HG03039 (cell line): Measurements from ENCODE around the gene CCDC40.
"Not testable (repeated sequence)": the region's sequence is repeated elsewhere in the genome, so short reads cannot be mapped to it uniquely, and the experiment has no call there.

Experiments
- ATAC-seq: cut with Tn5 transposase; IDR thresholded peaks from one replicate; pipeline ENCODE4 v1.9.1; 2021; ENCODE audit warnings: mild to moderate bottlenecking, moderate library complexity; ENCODE audit not compliant: unreplicated experiment

Gene CCDC40

GRCh38 chr17:80035937-80036714, at the start of gene CCDC40:
TSS of gene CCDC40 (plus strand) at chr17:80036642. CDS start at chr17:80036663, 21 bp downstream.
- no peak for ATAC-seq

GRCh38 chr17:79987187-79987934, 49.1 kb upstream of the CCDC40 start:
- no peak for ATAC-seq

- no peak for ATAC-seq
Measured at GRCh38 chr17:79987935-79988184, 48.6 kb upstream of the CCDC40 start.

- no peak for ATAC-seq
Measured at GRCh38 chr17:79988185-79988971, 48.1 kb upstream of the CCDC40 start.

GRCh38 chr17:79989106-79989835, 47.2 kb upstream of the CCDC40 start:
- no peak for ATAC-seq

GRCh38 chr17:79990051-79990592, 46.3 kb upstream of the CCDC40 start:
- no peak for ATAC-seq

- no peak for ATAC-seq
Measured at GRCh38 chr17:79990704-79991103, 45.7 kb upstream of the CCDC40 start.

- no peak for ATAC-seq
Measured at GRCh38 chr17:79991140-79991923, 45.1 kb upstream of the CCDC40 start.

- no peak for ATAC-seq
Measured at GRCh38 chr17:79991924-79992648, 44.4 kb upstream of the CCDC40 start.

- ATAC-seq, result no peak
Measured at GRCh38 chr17:79992649-79993389, 43.6 kb upstream of the CCDC40 start.

- no peak for ATAC-seq
Measured at GRCh38 chr17:79993390-79994227, 42.8 kb upstream of the CCDC40 start.

- not testable (repeated sequence) for ATAC-seq
Measured at GRCh38 chr17:79994228-79994569, 42.2 kb upstream of the CCDC40 start.

GRCh38 chr17:79994602-79995001, 41.8 kb upstream of the CCDC40 start:
- no peak for ATAC-seq

- ATAC-seq, result no peak
Measured at GRCh38 chr17:79995696-79996095, 40.7 kb upstream of the CCDC40 start.

- ATAC-seq, result no peak
Measured at GRCh38 chr17:79996291-79996690, 40.2 kb upstream of the CCDC40 start.

- ATAC-seq, result no peak
Measured at GRCh38 chr17:79997011-79997660, 39.3 kb upstream of the CCDC40 start.

- no peak for ATAC-seq
Measured at GRCh38 chr17:80000136-80000535, 36.3 kb upstream of the CCDC40 start.
